Activated naive CD4-positive, alpha-beta T cell (primary cell): ENCODE measurements around the gene CRYBB1.

Experiments used
- DNase-seq, 4 experiments: peaks; one replicate each; lab custom pipeline; 2025; lab: John Stamatoyannopoulos, UW

The CRYBB1 gene

GRCh38 chr22:26552466-26552865 is 65.4 kb downstream of the CRYBB1 start:
- DNase-seq = no peak

GRCh38 chr22:26551568-26551967 is 66.3 kb downstream of the CRYBB1 start:
- DNase-seq = no peak

GRCh38 chr22:26550498-26551033 is 67.3 kb downstream of the CRYBB1 start:
- DNase-seq = no peak

- DNase-seq = no peak
Observed at GRCh38 chr22:26549902-26550497, 67.8 kb downstream of the CRYBB1 start.
